NCI-H345 (cell line): ENCODE results near the gene FAM3A.

Source experiments
- DNase-seq: peaks from one replicate; lab custom pipeline; 2025; lab: John Stamatoyannopoulos, UW

Gene FAM3A

GRCh38 chrX:154478728-154479622, 37.1 kb downstream of the FAM3A start, which contains the start of gene LAGE3:
LAGE3 (minus strand) TSS chrX:154479281; CDS start chrX:154478915, 366 bp downstream.
- peak; percentile 90 for DNase-seq

- no peak for DNase-seq
Observed at GRCh38 chrX:154477891-154478477, 38.0 kb downstream of the FAM3A start.

- DNase-seq, result no peak
Observed at GRCh38 chrX:154476821-154477220, 39.2 kb downstream of the FAM3A start.

GRCh38 chrX:154473683-154474082, 42.3 kb downstream of the FAM3A start:
- no peak for DNase-seq

GRCh38 chrX:154472685-154473632, 43.1 kb downstream of the FAM3A start:
- DNase-seq, result no peak

GRCh38 chrX:154471839-154472684, 44.0 kb downstream of the FAM3A start:
- DNase-seq, result no peak

- DNase-seq, result no peak
Observed at GRCh38 chrX:154470914-154471568, 45.0 kb downstream of the FAM3A start.

GRCh38 chrX:154470434-154470833, 45.6 kb downstream of the FAM3A start:
- no peak for DNase-seq

- no peak for DNase-seq
Observed at GRCh38 chrX:154469880-154470279, 46.2 kb downstream of the FAM3A start.

GRCh38 chrX:154469114-154469513, 46.9 kb downstream of the FAM3A start:
- DNase-seq, result no peak

- no peak for DNase-seq
Observed at GRCh38 chrX:154468217-154468616, 47.8 kb downstream of the FAM3A start.

- DNase-seq, result no peak
Observed at GRCh38 chrX:154467556-154467955, 48.5 kb downstream of the FAM3A start.

- DNase-seq, result no peak
Observed at GRCh38 chrX:154466907-154467306, 49.1 kb downstream of the FAM3A start.

- no peak for DNase-seq
Observed at GRCh38 chrX:154466036-154466435, 50.0 kb downstream of the FAM3A start.

GRCh38 chrX:154465601-154466000, 50.4 kb downstream of the FAM3A start:
- DNase-seq, result no peak

- DNase-seq, result no peak
Observed at GRCh38 chrX:154464806-154465365, 51.1 kb downstream of the FAM3A start.

GRCh38 chrX:154463611-154464220, 52.3 kb downstream of the FAM3A start:
- DNase-seq, result no peak

GRCh38 chrX:154462396-154462795, 53.6 kb downstream of the FAM3A start:
- DNase-seq, result no peak

- DNase-seq, result no peak
Observed at GRCh38 chrX:154460326-154460725, 55.7 kb downstream of the FAM3A start.

GRCh38 chrX:154459832-154460231, 56.2 kb downstream of the FAM3A start:
- DNase-seq, result no peak
